NCI-H1436 (cell line): ENCODE measurements around the gene GRHL1.

Experiments
- DNase-seq: peaks from one replicate; lab custom pipeline; 2025; lab: John Stamatoyannopoulos, UW

The GRHL1 gene

GRCh38 chr2:9972621-9973479 lies 21.4 kb downstream of the GRHL1 start:
- DNase-seq = no peak

DNA sequence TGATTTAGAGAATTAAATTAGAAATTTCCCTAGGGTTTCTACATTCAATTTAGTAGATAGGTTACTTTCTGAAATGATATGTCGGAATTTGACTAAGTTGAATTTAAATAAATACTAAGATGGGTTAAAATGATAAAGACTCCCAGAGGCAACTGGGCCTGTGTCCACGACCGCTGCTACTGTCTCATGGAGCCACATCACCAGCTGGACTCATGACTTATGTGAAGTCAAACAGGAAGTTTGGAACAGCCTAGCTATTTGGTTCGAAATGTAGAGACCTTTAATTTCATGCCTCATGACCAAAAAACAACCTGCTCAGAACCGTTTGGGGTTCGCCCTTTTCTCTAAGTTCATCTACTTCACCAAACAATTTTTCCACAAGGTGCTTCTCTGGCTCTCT lies 22.2 kb downstream of the GRHL1 start:
- DNase-seq = no peak

DNA sequence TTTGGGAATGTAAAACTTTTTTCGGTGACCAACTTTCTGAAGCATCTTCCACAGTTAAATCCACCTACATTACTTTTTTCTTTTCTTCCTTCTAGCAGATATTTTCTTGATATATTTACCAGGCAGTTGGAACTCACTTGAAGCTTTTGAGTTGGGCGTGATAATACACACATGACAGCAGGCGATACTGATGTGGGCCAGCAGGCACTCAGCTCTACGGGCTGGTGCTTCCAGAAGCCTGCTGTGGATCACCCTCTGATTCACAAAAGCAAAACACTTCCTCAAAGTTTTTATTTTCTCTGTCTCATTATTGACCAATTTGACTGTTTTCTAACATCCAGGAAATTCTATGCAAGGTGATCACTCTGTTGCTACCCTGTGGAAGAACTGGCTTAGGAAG lies 22.9 kb downstream of the GRHL1 start:
- no peak for DNase-seq

- no peak for DNase-seq
Observed at GRCh38 chr2:9975328-9975727, 23.8 kb downstream of the GRHL1 start.

GRCh38 chr2:9975805-9976447 lies 24.4 kb downstream of the GRHL1 start:
- no peak for DNase-seq

GRCh38 chr2:9979977-9980376 lies 28.5 kb downstream of the GRHL1 start:
- DNase-seq = no peak

DNA sequence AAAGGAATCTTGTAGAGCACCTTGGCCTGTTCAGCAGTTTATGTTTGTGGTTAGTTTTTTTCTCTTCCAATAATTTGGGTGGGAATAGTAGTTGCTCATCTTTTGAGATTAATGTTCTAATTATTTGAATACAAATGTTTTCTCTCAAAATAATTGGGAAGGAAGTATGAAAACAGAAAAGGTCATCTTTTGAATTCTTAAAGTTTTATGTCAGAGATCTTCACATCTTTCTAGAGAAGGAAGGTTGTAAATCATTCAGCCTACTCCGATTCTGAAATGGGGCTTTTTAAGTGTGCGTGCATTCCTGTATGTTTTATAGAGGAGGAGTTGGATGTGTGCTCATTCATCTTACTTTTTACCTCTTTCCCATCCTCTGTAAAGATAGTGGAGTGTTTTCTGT lies 29.0 kb downstream of the GRHL1 start:
- DNase-seq = no peak

GRCh38 chr2:9981655-9982054 lies 30.2 kb downstream of the GRHL1 start:
- no peak for DNase-seq

GRCh38 chr2:9982248-9982647 lies 30.8 kb downstream of the GRHL1 start:
- no peak for DNase-seq

DNA sequence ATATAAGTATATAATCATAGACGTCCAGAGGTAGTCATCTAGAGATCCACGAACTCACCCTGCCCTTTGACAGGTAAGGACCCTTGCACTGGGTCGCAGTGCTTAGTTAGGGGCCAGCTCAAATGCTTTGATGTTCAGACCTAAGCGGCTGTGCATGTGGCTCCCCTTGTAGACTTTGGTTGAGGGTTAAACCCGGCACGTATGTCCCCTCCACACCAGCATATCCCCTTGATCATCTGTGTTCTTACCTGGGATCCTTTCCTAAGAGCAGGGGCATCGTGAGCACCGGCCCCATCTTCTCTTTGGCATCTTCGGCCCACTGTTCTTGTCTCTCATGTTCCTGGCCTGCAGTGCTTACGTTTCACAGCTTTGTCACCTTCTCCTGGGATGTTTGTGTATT lies 31.4 kb downstream of the GRHL1 start:
- no peak for DNase-seq

- no peak for DNase-seq
Observed at GRCh38 chr2:9983401-9984216, 32.1 kb downstream of the GRHL1 start.

DNA sequence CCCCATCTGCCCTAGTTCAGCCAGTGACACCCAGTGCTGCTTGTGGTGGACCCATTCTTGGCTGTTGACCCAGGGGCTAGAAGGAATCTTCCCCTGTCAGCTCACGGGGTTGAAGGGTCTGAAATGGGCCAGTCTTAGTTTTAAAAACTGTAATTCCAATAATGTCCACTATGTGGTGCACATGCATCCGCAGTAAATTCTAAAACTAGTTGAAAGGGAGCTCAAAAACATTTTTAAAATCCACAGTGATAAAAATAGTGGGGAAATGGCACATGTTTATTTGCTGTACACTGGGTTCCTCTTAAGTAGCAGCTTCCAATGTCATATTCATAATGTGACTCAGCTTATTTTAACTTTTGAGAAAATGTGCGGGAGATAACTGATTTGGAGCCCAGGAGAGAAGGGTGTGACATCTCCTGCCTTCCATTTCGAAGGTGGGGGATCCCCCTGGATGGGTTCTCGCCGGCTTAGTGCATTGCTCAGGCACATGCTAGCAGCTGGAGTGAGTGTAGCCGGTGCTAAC lies 32.8 kb downstream of the GRHL1 start:
- peak; percentile 16 for DNase-seq

GRCh38 chr2:9984871-9985480 lies 33.5 kb downstream of the GRHL1 start:
- DNase-seq = no peak

DNA sequence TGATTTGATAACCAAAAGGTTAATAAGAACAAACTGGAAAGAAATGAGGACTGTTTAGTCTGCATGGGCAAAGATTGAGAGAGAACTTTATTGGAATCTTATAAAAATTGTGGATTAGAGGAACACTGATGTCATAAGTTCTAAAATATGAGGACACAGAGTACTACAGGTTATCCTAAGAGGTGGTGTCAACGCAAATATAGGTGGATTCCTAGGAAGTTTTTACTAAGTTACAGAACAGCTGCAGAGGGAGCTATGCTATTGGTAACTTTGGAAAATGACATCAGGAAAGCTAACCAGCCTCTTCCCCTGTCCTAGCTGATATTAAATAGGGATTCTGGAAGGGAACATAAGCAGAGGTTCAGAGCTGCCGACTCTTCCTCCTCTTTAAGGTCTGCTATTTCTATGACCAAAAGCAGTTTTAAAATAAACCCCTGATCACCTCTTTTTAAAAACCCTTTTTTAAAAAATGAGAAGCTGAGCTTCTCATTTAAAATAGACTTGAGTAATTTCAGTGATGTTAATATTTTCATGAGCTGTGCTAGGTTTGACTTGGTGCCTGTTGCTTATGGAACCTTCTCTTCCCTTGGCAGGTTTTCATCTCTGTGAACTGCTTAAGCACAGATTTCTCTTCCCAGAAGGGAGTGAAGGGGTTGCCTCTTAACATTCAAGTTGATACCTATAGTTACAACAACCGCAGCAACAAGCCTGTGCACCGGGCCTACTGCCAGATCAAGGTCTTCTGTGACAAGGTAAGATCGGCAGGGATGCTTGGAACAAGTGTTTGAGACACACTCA lies 34.2 kb downstream of the GRHL1 start:
- no peak for DNase-seq

- no peak for DNase-seq
Observed at GRCh38 chr2:9988320-9988719, 36.8 kb downstream of the GRHL1 start.

GRCh38 chr2:9990736-9991135 lies 39.2 kb downstream of the GRHL1 start:
- DNase-seq = no peak

- DNase-seq = no peak
Observed at GRCh38 chr2:9991221-9991620, 39.7 kb downstream of the GRHL1 start.

DNA sequence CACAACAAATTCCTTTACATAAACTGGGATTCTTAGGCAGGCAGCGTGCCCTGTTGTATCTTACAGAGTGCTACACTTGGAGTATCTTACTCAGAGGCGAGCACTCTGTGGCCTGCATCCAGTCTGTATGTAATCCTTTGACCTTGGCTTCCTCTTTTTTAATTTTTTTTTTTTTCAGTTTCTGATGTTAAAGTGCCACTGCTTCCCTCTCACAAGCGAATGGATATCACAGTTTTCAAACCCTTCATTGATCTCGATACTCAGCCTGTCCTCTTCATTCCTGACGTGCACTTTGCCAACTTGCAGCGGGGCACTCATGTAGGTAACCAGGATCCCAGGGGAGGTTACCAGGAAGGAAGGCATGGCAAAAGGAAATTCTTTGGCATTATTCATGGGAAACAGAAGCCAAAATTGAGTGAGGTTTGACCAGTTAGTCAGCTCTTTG lies 40.4 kb downstream of the GRHL1 start:
- DNase-seq = no peak

DNA sequence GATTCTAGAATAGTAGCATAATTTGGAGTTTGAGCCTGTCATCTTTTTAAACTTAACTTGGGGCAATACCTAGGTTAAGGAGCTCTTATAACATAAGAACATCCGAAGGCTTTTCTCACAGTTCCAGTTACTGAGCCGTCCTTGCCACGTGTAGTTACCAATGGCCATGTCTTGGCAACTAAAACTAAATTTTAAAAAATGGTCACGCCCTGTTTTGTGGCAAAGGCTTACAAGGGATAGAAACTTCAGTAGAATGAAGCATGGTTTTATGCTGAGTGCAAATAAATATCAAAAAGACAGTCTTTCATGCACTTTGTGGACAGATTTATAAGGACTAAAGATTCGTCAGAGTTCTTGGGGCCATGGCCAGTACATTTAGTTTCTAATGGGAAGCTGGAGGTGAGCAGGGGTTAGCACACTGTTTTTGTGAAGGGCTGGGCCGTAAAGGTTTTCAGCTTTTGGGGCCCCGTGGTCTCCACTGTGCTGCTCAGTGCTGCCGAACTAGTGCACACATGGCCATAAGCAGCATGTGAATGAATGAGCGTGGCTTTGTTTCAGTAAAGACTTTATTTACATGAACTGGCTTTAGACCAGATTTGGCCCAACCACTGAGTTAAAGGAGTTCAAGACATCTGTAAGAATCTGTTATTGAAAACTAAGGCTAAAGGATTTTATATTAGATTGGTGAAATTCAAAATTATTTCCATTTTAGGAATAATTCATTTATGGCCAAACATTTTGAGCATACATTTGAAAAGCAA lies 41.1 kb downstream of the GRHL1 start:
- DNase-seq = no peak

GRCh38 chr2:9993488-9994165 lies 42.1 kb downstream of the GRHL1 start:
- no peak for DNase-seq
